Measurements from ENCODE around the gene GOLGA6D.
"Not testable (repeated sequence)": the region's sequence is repeated elsewhere in the genome, so short reads cannot be mapped to it uniquely, and the experiment has no call there.

GOLGA6D gene

GRCh38 chr15:75238150-75238549, 44.5 kb upstream of the GOLGA6D start:
- no peak for DNase-seq (ENCODE audit: low read depth)
- no peak overlapping the region for H3K4me3 ChIP-seq (ENCODE audit: low read length)
- no peak for TF ChIP-seq CTCF (IDR thresholded peaks at IDR 0.05; ENCODE audit: insufficient read depth, low read depth, low read length, missing control alignments)

- not testable (repeated sequence) for H3K4me3 ChIP-seq (ENCODE audit: low read length); DNase-seq (ENCODE audit: low read depth)
Measured at GRCh38 chr15:75245741-75246140, 36.9 kb upstream of the GOLGA6D start.

- DNase-seq (ENCODE audit: low read depth) = not testable (repeated sequence)
Measured at GRCh38 chr15:75248991-75249390, 33.6 kb upstream of the GOLGA6D start.

GRCh38 chr15:75249726-75250125, 32.9 kb upstream of the GOLGA6D start:
- TF ChIP-seq CTCF (IDR thresholded peaks at IDR 0.05; ENCODE audit: insufficient read depth, low read depth, low read length, missing control alignments) = no peak
- DNase-seq (ENCODE audit: low read depth) = no peak
- no peak overlapping the region for H3K4me3 ChIP-seq (ENCODE audit: low read length)

More at GRCh38 chr15:75248991-75249390, 33.6 kb upstream of the GOLGA6D start:
- not testable (repeated sequence) for H3K4me3 ChIP-seq (ENCODE audit: low read length)

- DNase-seq (ENCODE audit: low read depth); H3K4me3 ChIP-seq (ENCODE audit: low read length): not testable (repeated sequence)
Measured at GRCh38 chr15:75251343-75251742, 31.3 kb upstream of the GOLGA6D start.

GRCh38 chr15:75252285-75252684, 30.4 kb upstream of the GOLGA6D start:
- H3K4me3 ChIP-seq (ENCODE audit: low read length); DNase-seq (ENCODE audit: low read depth): not testable (repeated sequence)
- TF ChIP-seq CTCF (IDR thresholded peaks at IDR 0.05; ENCODE audit: insufficient read depth, low read depth, low read length, missing control alignments) = peak; percentile 8

GRCh38 chr15:75258034-75258433, 24.6 kb upstream of the GOLGA6D start, which contains the start of gene GOLGA6C:
Gene GOLGA6C, plus strand, starts transcription at chr15:75258334. Its CDS starts 265 bp downstream, at chr15:75258599.
- DNase-seq (ENCODE audit: low read depth) = not testable (repeated sequence)

GRCh38 chr15:75258620-75259343, 23.9 kb upstream of the GOLGA6D start:
- not testable (repeated sequence) for DNase-seq (ENCODE audit: low read depth); H3K4me3 ChIP-seq (ENCODE audit: low read length)

More at GRCh38 chr15:75258034-75258433, 24.6 kb upstream of the GOLGA6D start, which contains the start of gene GOLGA6C:
- H3K4me3 ChIP-seq (ENCODE audit: low read length) = not testable (repeated sequence)

- DNase-seq (ENCODE audit: low read depth) = not testable (repeated sequence)
Measured at GRCh38 chr15:75259873-75260272, 22.8 kb upstream of the GOLGA6D start.

GRCh38 chr15:75273751-75274359, 8.8 kb upstream of the GOLGA6D start:
- not testable (repeated sequence) for H3K4me3 ChIP-seq (ENCODE audit: low read length); DNase-seq (ENCODE audit: low read depth)

More at GRCh38 chr15:75259873-75260272, 22.8 kb upstream of the GOLGA6D start:
- not testable (repeated sequence) for H3K4me3 ChIP-seq (ENCODE audit: low read length)
